Activated T-cell treated with anti-CD3 and anti-CD28 coated beads for 24 hours (primary cell): ENCODE results near the gene ENDOV.

ENCODE experiments used
- DNase-seq: peaks from one replicate; pipeline ENCODE4 v3.0.0-alpha.2; 2020; ENCODE audit warnings: low read depth

The ENDOV gene

GRCh38 chr17:80431246-80432195 is 16.6 kb downstream of the ENDOV start:
- DNase-seq, result no peak

GRCh38 chr17:80432350-80432955 is 17.5 kb downstream of the ENDOV start:
- no peak for DNase-seq

- DNase-seq, result no peak
These were observed 18.1 kb downstream of the ENDOV start for GRCh38 chr17:80432961-80433550.

GRCh38 chr17:80433916-80434666 is 19.1 kb downstream of the ENDOV start:
- no peak for DNase-seq

GRCh38 chr17:80437532-80437931 is 22.6 kb downstream of the ENDOV start:
- DNase-seq, result no peak

GRCh38 chr17:80438806-80439205 is 23.8 kb downstream of the ENDOV start:
- no peak for DNase-seq

- DNase-seq, result no peak
These were observed 24.5 kb downstream of the ENDOV start for GRCh38 chr17:80439499-80439898.

GRCh38 chr17:80441133-80441578 is 26.2 kb downstream of the ENDOV start:
- no peak for DNase-seq

- no peak for DNase-seq
These were observed 26.8 kb downstream of the ENDOV start for GRCh38 chr17:80441598-80442322.

- no peak for DNase-seq
These were observed 27.3 kb downstream of the ENDOV start for GRCh38 chr17:80442323-80442659.

- no peak for DNase-seq
These were observed 27.8 kb downstream of the ENDOV start for GRCh38 chr17:80442764-80443163.

GRCh38 chr17:80443498-80443897 is 28.5 kb downstream of the ENDOV start:
- DNase-seq, result no peak

GRCh38 chr17:80443916-80444643 is 29.1 kb downstream of the ENDOV start:
- no peak for DNase-seq

- DNase-seq, result no peak
These were observed 29.6 kb downstream of the ENDOV start for GRCh38 chr17:80444644-80444979.

GRCh38 chr17:80445007-80445725 is 30.2 kb downstream of the ENDOV start:
- DNase-seq, result no peak

- DNase-seq, result no peak
These were observed 30.8 kb downstream of the ENDOV start for GRCh38 chr17:80445726-80446110.

- no peak for DNase-seq
These were observed 31.9 kb downstream of the ENDOV start for GRCh38 chr17:80446645-80447405.

GRCh38 chr17:80447790-80448189 is 32.8 kb downstream of the ENDOV start:
- DNase-seq, result no peak

- DNase-seq, result no peak
These were observed 34.4 kb downstream of the ENDOV start for GRCh38 chr17:80449194-80449929.
